Naive B cell (primary cell): Measurements from ENCODE around the gene C11orf68. TPM values are rescaled to one million over a fixed set of nuclear protein-coding genes. Genes with fewer than 3 reads are reported as not detected.

ENCODE experiments used
- ATAC-seq, 2 donors: fragments of 150-1000 bp; cut with Tn5 transposase; 2 replicates each; pipeline ENCODE4 v1.10.0; 2021; ENCODE audit warnings: low read depth in 2 of 2, mild to moderate bottlenecking in 2 of 2, moderate library complexity in 2 of 2
- DNase-seq: peaks from one replicate; pipeline ENCODE4 v3.0.0; 2022
- H3K27ac Mint-ChIP-seq, 6 donors: one replicate each; pipeline ENCODE4 v1.8.0; 2020 to 2022; ENCODE audit warnings: mild to moderate bottlenecking in 6 of 6, mixed read lengths in 6 of 6, moderate library complexity in 5 of 6, inconsistent platforms in 2 of 6
- H3K27me3 Mint-ChIP-seq, 3 donors: one replicate each; pipeline ENCODE4 v1.8.0; 2021 to 2022; ENCODE audit warnings: mixed read lengths in 3 of 3, mild to moderate bottlenecking in 1 of 3
- H3K36me3 Mint-ChIP-seq, 2 donors: one replicate each; pipeline ENCODE4 v1.8.0; 2020 to 2022; ENCODE audit warnings: mixed read lengths in 2 of 2, inconsistent platforms in 1 of 2, mild to moderate bottlenecking in 1 of 2
- H3K4me1 Mint-ChIP-seq, 3 donors: one replicate each; pipeline ENCODE4 v1.8.0; 2020 to 2022; ENCODE audit warnings: mixed read lengths in 3 of 3, inconsistent platforms in 1 of 3, mild to moderate bottlenecking in 1 of 3, moderate library complexity in 1 of 3
- H3K4me3 Mint-ChIP-seq, 8 donors: one replicate each; pipeline ENCODE4 v1.8.0; 2020 to 2022; ENCODE audit warnings: mild to moderate bottlenecking in 8 of 8, mixed read lengths in 8 of 8, moderate library complexity in 8 of 8, inconsistent platforms in 2 of 8
- H3K9me3 Mint-ChIP-seq, 7 donors: one replicate each; pipeline ENCODE4 v1.8.0; 2020 to 2022; ENCODE audit warnings: mixed read lengths in 7 of 7, mild to moderate bottlenecking in 5 of 7, inconsistent platforms in 2 of 7, moderate library complexity in 1 of 7
- polyA plus RNA-seq, 6 donors: library from polyadenylated mRNA; unstranded; fragments of 300-500 nt; fragmentation: Illumina TruSeq; gene quantifications; one replicate each; pipeline ENCODE4 v1.2.3, GENCODE V29; 2021; ENCODE audit warnings: low read depth in 6 of 6

C11orf68 gene
- polyA plus RNA-seq, 6 donors from 2014 or later: 48.5 to 79.3 (median 68.4) TPM

GRCh38 chr11:65917434-65918210, 1.2 kb downstream of the C11orf68 start:
- ATAC-seq: no peak
- DNase-seq: no peak
- peaks cover 35 to 59% (median 51%) of the 10 kb centered on the region in 3 donors for H3K4me1 Mint-ChIP-seq
- H3K27ac Mint-ChIP-seq: peak overlapping the region in 2 of 6 donors; percentile 28 to 89
- H3K36me3 Mint-ChIP-seq: no peaks in the 10 kb centered on the region
- no peaks in the 10 kb centered on the region for H3K9me3 Mint-ChIP-seq
- H3K27me3 Mint-ChIP-seq: no peaks in the 10 kb centered on the region
- H3K4me3 Mint-ChIP-seq: peak overlapping the region; percentile 85 to 95 (median 90)

DNA sequence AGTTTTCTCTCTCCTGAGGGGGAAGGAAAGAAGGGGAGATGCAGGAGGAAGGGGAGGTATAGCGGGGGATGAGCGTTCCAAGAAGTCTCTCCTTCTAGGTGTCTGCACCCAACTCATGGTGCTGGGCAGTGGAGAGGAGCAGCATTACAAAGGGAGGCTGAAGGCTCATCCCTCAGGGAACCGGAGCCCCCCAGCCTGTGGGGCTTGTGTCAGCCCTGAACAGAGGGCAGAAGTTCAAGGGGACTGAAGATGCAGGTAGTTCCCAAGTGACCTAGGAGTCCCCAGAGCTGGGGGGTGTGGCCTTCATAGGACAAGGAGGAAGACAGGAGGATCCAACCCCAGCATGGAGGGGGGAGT, 1.8 kb downstream of the C11orf68 start:
- Mint-ChIP-seq H3K27me3 (no peaks in the 10 kb centered on the region), H3K4me3 (peak overlapping the region; percentile 67 to 95 (median 87)), H3K4me1 (peaks cover 35 to 53% (median 46%) of the 10 kb centered on the region in 3 donors), H3K27ac (peak overlapping the region in 3 of 6 donors; percentile 28 to 88 (median 86)), H3K36me3 (no peaks in the 10 kb centered on the region), H3K9me3 (no peaks in the 10 kb centered on the region)
- DNase-seq (no peak), ATAC-seq (no peak)

- Mint-ChIP-seq H3K9me3 (no peaks in the 10 kb centered on the region), H3K27ac (peak overlapping the region in 3 of 6 donors; percentile 66 to 88 (median 80)), H3K4me3 (peak overlapping the region; percentile 43 to 95 (median 86)), H3K36me3 (no peaks in the 10 kb centered on the region), H3K4me1 (peaks cover 39 to 54% (median 47%) of the 10 kb centered on the region in 3 donors), H3K27me3 (peaks cover 0 to 7% (median 5%) of the 10 kb centered on the region in 3 donors)
- ATAC-seq (no peak), DNase-seq (no peak)
Observed at GRCh38 chr11:65916391-65916790, 2.5 kb downstream of the C11orf68 start.

GRCh38 chr11:65915821-65916251, 3.0 kb downstream of the C11orf68 start:
- DNase-seq (no peak), ATAC-seq (no peak)
- H3K27ac Mint-ChIP-seq: no peak overlapping the region
- peaks cover 0 to 8% (median 6%) of the 10 kb centered on the region in 3 donors for H3K27me3 Mint-ChIP-seq
- no peaks in the 10 kb centered on the region for H3K9me3 Mint-ChIP-seq
- peaks cover 39 to 54% (median 46%) of the 10 kb centered on the region in 3 donors for H3K4me1 Mint-ChIP-seq
- no peaks in the 10 kb centered on the region for H3K36me3 Mint-ChIP-seq
- H3K4me3 Mint-ChIP-seq: peak overlapping the region in 1 of 8 donors; percentile 95

DNA sequence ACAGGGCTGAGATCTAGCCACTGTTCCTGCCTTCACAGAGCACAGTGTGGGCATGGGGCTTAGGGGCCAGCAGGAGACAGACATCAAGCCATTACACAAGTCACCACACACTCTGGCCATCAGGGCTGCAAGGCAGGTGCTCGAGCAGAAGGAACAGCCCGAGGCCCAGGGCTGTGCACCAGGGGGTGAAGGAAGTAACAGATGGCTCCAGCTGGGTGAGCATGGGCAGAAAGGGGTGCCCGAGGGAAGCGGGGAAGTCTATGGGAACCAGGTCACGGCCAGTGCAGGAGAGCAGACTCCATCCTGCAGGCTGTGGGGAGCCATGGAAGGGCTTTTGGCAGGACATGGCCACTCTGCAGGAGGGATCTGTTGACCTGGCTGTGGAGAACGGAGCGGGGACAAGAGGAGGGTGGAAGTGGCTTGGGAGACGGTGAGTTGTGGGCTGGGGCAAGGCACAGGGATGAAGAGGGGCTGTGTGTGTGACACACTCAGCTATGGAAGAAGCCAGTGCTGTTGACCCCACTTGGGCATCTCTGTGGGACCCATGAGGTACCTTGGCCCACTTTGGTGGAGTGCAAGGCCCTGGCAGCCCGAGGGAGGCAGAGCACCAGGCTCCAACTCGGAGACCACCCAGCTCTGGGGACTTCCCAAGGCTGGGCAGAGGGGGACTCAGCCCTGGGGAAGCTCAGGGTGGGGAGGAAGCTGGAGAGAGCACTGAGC, 3.6 kb downstream of the C11orf68 start:
- Mint-ChIP-seq H3K27ac (peak overlapping the region in 4 of 6 donors; percentile 28 to 97 (median 40)), H3K4me1 (peaks cover 37 to 49% (median 42%) of the 10 kb centered on the region in 3 donors), H3K27me3 (peaks cover 0 to 8% (median 6%) of the 10 kb centered on the region in 3 donors), H3K36me3 (no peaks in the 10 kb centered on the region), H3K4me3 (peak overlapping the region in 4 of 8 donors; percentile 50 to 79 (median 66)), H3K9me3 (no peaks in the 10 kb centered on the region)
- ATAC-seq (no peak), DNase-seq (no peak)

- Mint-ChIP-seq H3K36me3 (no peaks in the 10 kb centered on the region), H3K27ac (peak overlapping the region in 1 of 6 donors; percentile 73), H3K4me1 (peaks cover 31 to 41% (median 33%) of the 10 kb centered on the region in 3 donors), H3K27me3 (peaks cover 0 to 19% (median 8%) of the 10 kb centered on the region in 3 donors), H3K9me3 (no peaks in the 10 kb centered on the region), H3K4me3 (no peak overlapping the region)
- DNase-seq (no peak), ATAC-seq (no peak)
Observed at GRCh38 chr11:65912845-65913244, 6.0 kb downstream of the C11orf68 start.

GRCh38 chr11:65911682-65912568, 6.9 kb downstream of the C11orf68 start:
- H3K9me3 Mint-ChIP-seq: no peaks in the 10 kb centered on the region
- H3K4me3 Mint-ChIP-seq: peak overlapping the region in 1 of 8 donors; percentile 77
- peaks cover 0 to 26% (median 10%) of the 10 kb centered on the region in 3 donors for H3K27me3 Mint-ChIP-seq
- ATAC-seq: no peak
- H3K36me3 Mint-ChIP-seq: no peaks in the 10 kb centered on the region
- DNase-seq: no peak
- peak overlapping the region in 1 of 6 donors; percentile 65 for H3K27ac Mint-ChIP-seq
- H3K4me1 Mint-ChIP-seq: peaks cover 25 to 36% (median 28%) of the 10 kb centered on the region in 3 donors

DNA sequence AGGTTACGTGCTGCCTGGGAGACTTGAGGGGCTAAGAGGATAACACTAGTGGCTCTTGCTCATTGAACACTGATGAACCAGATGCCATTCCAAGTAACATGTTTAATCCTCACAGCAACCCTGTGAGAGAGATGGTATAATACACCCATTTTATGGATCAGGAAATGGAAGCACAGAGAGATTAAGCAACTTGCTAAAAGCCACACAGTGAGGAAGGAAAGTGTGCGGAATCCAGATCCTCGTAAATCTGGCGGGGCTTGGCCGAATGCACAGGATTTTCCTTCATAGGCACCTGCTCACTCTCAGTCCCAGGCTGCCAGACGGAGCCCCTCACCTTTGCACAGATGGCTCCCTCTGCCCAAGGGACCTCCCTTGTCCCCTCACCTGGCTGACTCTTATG, 11.0 kb downstream of the C11orf68 start:
- no peak overlapping the region for H3K27ac Mint-ChIP-seq
- DNase-seq (no peak), ATAC-seq (no peak)
- no peaks in the 10 kb centered on the region for H3K36me3 Mint-ChIP-seq
- H3K4me3 Mint-ChIP-seq: no peak overlapping the region
- no peaks in the 10 kb centered on the region for H3K9me3 Mint-ChIP-seq
- peaks cover 3 to 6% (median 4%) of the 10 kb centered on the region in 3 donors for H3K4me1 Mint-ChIP-seq
- H3K27me3 Mint-ChIP-seq: peaks cover 0 to 39% (median 16%) of the 10 kb centered on the region in 3 donors

GRCh38 chr11:65906602-65907001, 12.3 kb downstream of the C11orf68 start:
- H3K27me3 Mint-ChIP-seq: peaks cover 3 to 46% (median 12%) of the 10 kb centered on the region in 3 donors
- no peak overlapping the region for H3K27ac Mint-ChIP-seq
- H3K9me3 Mint-ChIP-seq: no peaks in the 10 kb centered on the region
- no peak overlapping the region for H3K4me3 Mint-ChIP-seq
- no peaks in the 10 kb centered on the region for H3K36me3 Mint-ChIP-seq
- peaks cover 2 to 3% (median 2%) of the 10 kb centered on the region in 3 donors for H3K4me1 Mint-ChIP-seq
- DNase-seq: no peak
- no peak for ATAC-seq

GRCh38 chr11:65903715-65904114, 15.1 kb downstream of the C11orf68 start:
- H3K27ac Mint-ChIP-seq: peak overlapping the region in 2 of 6 donors; percentile 14 to 62
- H3K4me1 Mint-ChIP-seq: peaks cover 0 to 11% (median 3%) of the 10 kb centered on the region in 3 donors
- H3K9me3 Mint-ChIP-seq: no peaks in the 10 kb centered on the region
- peaks cover 8 to 33% (median 10%) of the 10 kb centered on the region in 3 donors for H3K27me3 Mint-ChIP-seq
- H3K36me3 Mint-ChIP-seq: no peaks in the 10 kb centered on the region
- ATAC-seq (no peak), DNase-seq (no peak)
- no peak overlapping the region for H3K4me3 Mint-ChIP-seq

DNA sequence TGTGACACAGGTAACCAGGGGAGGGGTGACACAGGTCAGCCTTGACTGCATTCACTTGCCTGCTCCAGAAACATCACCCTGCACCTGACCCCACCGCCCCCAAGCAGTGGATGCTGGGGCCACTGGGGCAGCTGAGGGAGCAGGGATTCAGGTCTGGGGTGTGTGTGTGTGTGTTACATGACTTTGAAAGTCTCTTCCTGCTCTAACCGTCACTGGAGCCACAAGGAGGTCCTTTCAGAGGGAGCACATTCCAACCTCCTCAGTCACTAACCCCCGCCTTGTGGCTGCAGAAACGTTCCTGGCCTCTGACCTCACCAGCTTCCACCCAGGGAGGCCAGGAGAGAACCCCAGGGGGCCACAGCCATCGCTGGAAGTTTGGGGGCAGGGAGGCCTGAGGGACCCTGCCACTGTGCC, 15.8 kb downstream of the C11orf68 start:
- H3K27me3 Mint-ChIP-seq: peaks cover 8 to 36% (median 11%) of the 10 kb centered on the region in 3 donors

DNA sequence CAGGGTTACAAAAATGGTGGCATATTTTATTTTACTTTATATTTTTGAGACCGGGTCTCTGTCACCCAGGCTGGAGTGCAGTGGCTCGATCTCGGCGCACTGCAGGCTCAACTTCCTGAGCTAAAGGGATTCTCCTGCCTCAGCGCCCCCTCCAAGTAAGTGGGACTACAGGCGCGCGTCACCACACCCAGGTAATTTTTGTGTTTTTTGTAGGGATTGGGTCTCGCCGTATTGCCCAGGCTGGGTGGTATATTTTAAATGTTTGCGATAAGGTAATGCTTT, 18.0 kb downstream of the C11orf68 start:
- Mint-ChIP-seq H3K4me3 (peak overlapping the region; percentile 57 to 85 (median 69)), H3K36me3 (no peaks in the 10 kb centered on the region), H3K4me1 (peaks cover under 1 to 14% (median 3%) of the 10 kb centered on the region in 3 donors), H3K27me3 (peaks cover 0 to 25% (median 11%) of the 10 kb centered on the region in 3 donors), H3K9me3 (no peaks in the 10 kb centered on the region), H3K27ac (peak overlapping the region; percentile 80 to 94 (median 90))
- DNase-seq (no peak), ATAC-seq (no peak)

More for the DNA sequence above, 15.8 kb downstream of the C11orf68 start:
- DNase-seq: no peak
- Mint-ChIP-seq H3K4me1 (peaks cover 0 to 14% (median 3%) of the 10 kb centered on the region in 3 donors), H3K9me3 (no peaks in the 10 kb centered on the region), H3K4me3 (no peak overlapping the region), H3K36me3 (no peaks in the 10 kb centered on the region), H3K27ac (peak overlapping the region in 3 of 6 donors; percentile 11 to 68 (median 68))
- no peak for ATAC-seq
